Measurements from ENCODE around the gene VPS41.

Gene VPS41

GRCh38 chr7:38773430-38773829, 135.6 kb downstream of the VPS41 start:
- no peak overlapping the region for H3K27ac Mint-ChIP-seq
- no peak for DNase-seq
- H3K4me1 Mint-ChIP-seq = peaks cover 11% of the 10 kb centered on the region
- peaks cover 38% of the 10 kb centered on the region for H3K36me3 Mint-ChIP-seq (ENCODE audit: low read depth)
- no peak overlapping the region for H3K4me3 Mint-ChIP-seq
- H3K27me3 Mint-ChIP-seq (ENCODE audit: low read depth, poor library complexity) = no peaks in the 10 kb centered on the region
- no peaks in the 10 kb centered on the region for H3K9me3 Mint-ChIP-seq
- TF ChIP-seq CTCF (IDR thresholded peaks at IDR 0.05) = no peak

GRCh38 chr7:38760226-38760625, 148.8 kb downstream of the VPS41 start:
- Mint-ChIP-seq H3K4me1 (no peaks in the 10 kb centered on the region), H3K27ac (no peak overlapping the region), H3K9me3 (no peaks in the 10 kb centered on the region), H3K36me3 (ENCODE audit: low read depth) (peaks cover 61% of the 10 kb centered on the region), H3K4me3 (no peak overlapping the region), H3K27me3 (ENCODE audit: low read depth, poor library complexity) (no peaks in the 10 kb centered on the region)
- no peak for TF ChIP-seq CTCF (IDR thresholded peaks at IDR 0.05)
- no peak for DNase-seq

- no peak for TF ChIP-seq CTCF (IDR thresholded peaks at IDR 0.05)
- H3K27ac Mint-ChIP-seq = no peak overlapping the region
- no peaks in the 10 kb centered on the region for H3K4me1 Mint-ChIP-seq
- H3K36me3 Mint-ChIP-seq (ENCODE audit: low read depth) = peaks cover 55% of the 10 kb centered on the region
- no peaks in the 10 kb centered on the region for H3K27me3 Mint-ChIP-seq (ENCODE audit: low read depth, poor library complexity)
- no peaks in the 10 kb centered on the region for H3K9me3 Mint-ChIP-seq
- H3K4me3 Mint-ChIP-seq = no peak overlapping the region
- DNase-seq = no peak
Observed at GRCh38 chr7:38759028-38759427, 150.0 kb downstream of the VPS41 start.

- H3K27ac Mint-ChIP-seq = no peak overlapping the region
- H3K9me3 Mint-ChIP-seq = no peaks in the 10 kb centered on the region
- H3K4me3 Mint-ChIP-seq = no peak overlapping the region
Observed at GRCh38 chr7:38757931-38758330, 151.1 kb downstream of the VPS41 start.

GRCh38 chr7:38756521-38756920, 152.5 kb downstream of the VPS41 start:
- H3K4me1 Mint-ChIP-seq = no peaks in the 10 kb centered on the region
- H3K36me3 Mint-ChIP-seq (ENCODE audit: low read depth) = peaks cover 52% of the 10 kb centered on the region
- no peak for TF ChIP-seq CTCF (IDR thresholded peaks at IDR 0.05)
- no peaks in the 10 kb centered on the region for H3K27me3 Mint-ChIP-seq (ENCODE audit: low read depth, poor library complexity)
- H3K27ac Mint-ChIP-seq = no peak overlapping the region
- H3K9me3 Mint-ChIP-seq = no peaks in the 10 kb centered on the region
- H3K4me3 Mint-ChIP-seq = no peak overlapping the region
- DNase-seq = no peak

More at GRCh38 chr7:38757931-38758330, 151.1 kb downstream of the VPS41 start:
- TF ChIP-seq CTCF (IDR thresholded peaks at IDR 0.05) = no peak
- Mint-ChIP-seq H3K4me1 (no peaks in the 10 kb centered on the region), H3K36me3 (ENCODE audit: low read depth) (peaks cover 52% of the 10 kb centered on the region), H3K27me3 (ENCODE audit: low read depth, poor library complexity) (no peaks in the 10 kb centered on the region)
- no peak for DNase-seq

GRCh38 chr7:38753347-38753746, 155.6 kb downstream of the VPS41 start:
- Mint-ChIP-seq H3K4me1 (peaks cover 7% of the 10 kb centered on the region), H3K27ac (no peak overlapping the region), H3K4me3 (no peak overlapping the region), H3K36me3 (ENCODE audit: low read depth) (peaks cover 57% of the 10 kb centered on the region), H3K27me3 (ENCODE audit: low read depth, poor library complexity) (no peaks in the 10 kb centered on the region), H3K9me3 (no peaks in the 10 kb centered on the region)
- no peak for TF ChIP-seq CTCF (IDR thresholded peaks at IDR 0.05)
- DNase-seq = no peak

Data from nephron progenitor cell (in vitro differentiated cells).